HG02981 (cell line): ENCODE data around the gene TMEM80.
"Not testable (repeated sequence)": the region's sequence is repeated elsewhere in the genome, so short reads cannot be mapped to it uniquely, and the experiment has no call there.

Source experiments
- ATAC-seq: cut with Tn5 transposase; IDR thresholded peaks from one replicate; pipeline ENCODE4 v1.9.1; 2021; ENCODE audit warnings: mild to moderate bottlenecking, moderate library complexity; ENCODE audit not compliant: unreplicated experiment

Gene TMEM80

GRCh38 chr11:720642-721246, 25.1 kb downstream of the TMEM80 start:
- ATAC-seq: no peak

DNA sequence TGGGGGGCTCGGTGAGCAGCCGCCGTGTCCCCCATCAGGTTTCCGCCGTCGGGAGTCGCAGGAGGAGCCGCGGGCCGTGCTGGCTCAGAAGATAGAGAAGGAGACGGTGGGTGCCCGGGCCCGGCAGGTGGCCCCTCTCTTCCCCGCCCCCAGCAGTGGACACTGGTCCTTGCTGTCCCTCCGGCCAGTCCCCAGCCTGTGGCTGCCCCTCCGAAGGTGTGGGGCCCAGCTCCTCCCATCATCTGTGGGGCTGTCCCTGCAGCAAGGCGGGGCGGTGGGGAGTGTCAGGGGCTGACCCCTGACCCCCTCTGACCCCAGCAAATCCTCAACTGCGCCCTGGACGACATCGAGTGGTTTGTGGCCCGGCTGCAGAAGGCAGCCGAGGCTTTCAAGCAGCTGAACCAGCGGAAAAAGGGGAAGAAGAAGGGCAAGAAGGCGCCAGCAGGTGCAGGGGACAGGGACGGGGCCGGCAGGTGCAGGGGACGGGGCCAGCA, 25.7 kb downstream of the TMEM80 start:
- no peak for ATAC-seq

DNA sequence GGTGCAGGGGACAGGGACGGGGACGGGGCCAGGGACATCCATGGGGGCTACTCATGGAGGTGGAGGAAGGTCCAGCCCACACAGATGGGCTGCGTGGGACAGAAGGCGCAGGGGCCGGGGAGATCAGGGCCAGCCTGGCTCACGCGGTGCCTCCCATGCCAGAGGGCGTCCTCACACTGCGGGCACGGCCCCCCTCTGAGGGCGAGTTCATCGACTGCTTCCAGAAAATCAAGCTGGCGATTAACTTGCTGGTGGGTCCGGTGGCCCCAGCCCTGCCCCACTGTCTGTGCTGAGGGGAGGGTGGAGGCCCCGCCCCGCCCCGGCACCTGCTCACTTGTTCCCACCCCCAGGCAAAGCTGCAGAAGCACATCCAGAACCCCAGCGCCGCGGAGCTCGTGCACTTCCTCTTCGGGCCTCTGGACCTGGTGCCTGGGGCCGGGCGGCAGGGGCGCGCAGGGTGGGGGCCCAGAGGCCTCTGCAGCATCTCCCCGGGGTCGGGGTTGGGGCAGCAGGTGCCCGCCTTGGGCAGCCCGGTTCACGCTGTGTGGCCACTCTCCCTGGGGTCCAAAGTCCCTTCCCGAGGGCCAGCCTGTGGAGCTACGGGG, 26.2 kb downstream of the TMEM80 start:
- ATAC-seq: no peak

GRCh38 chr11:722346-722811, 26.8 kb downstream of the TMEM80 start:
- ATAC-seq: no peak

DNA sequence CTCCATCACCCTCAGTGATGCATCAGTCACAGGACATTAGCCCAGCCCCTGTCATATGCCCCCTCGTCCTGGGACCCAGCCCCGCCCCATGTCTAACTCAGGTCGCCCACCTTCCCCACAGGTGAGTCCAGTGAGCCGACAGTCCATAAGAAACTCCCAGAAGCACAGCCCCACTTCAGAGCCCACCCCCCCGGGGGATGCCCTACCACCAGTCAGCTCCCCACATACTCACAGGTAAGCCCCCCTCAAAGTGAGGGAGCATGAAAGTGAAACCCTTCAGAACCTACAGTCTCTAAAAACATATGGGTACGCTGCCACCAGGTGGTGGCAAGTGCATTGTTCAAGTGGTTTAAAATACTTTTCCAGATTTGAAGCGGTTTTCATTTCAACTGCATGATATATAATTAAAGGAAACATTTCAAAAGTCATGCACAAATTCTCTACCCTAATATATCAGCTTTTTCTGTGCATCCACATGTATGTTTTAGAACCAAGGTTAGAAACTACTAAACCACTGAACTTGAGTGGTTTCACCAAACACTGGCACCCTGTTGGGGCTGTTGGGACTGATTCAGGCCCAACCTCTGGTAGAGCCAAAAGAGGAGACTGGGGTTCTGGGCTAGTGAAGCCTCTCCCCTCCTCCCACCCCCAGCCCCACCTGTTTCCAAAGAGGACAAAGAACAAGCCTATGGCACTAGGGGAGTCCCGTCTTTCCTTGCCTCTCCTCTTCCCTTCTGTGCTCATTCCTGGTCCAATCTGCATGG, 27.7 kb downstream of the TMEM80 start:
- ATAC-seq: no peak

DNA sequence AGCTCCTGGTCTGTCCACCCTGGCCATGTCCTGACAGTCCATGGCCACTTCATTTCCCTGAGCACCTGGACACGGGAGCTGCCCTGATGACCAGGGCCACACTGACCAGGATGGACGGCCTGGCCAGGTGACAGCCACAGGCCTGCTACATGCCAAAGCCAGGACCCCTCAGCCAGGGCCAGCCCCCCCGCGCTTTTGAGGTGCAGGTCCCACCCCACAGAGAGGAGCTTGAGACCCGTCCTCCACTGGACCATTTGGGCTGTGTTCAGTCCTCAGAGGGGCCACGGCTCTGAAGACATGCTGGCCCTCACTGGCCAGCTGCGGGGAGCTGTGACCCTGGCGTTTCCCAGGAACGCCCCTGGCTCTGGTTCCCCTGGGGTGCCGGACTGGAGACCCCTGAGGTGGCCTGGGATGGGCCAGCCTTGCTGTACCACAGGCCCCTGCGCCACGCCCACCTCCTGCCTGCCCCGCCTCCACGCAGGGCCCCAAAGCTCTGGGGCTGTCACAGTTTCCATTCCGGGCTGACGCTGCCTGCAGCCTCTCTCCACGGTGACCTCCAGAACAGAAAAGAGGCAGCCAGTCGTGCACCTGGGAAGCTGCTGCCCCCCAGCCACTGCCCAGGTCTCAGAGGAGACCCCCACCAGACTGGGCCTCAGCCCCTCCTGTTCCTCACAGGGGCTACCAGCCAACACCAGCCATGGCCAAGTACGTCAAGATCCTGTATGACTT, 28.6 kb downstream of the TMEM80 start:
- no peak for ATAC-seq

DNA sequence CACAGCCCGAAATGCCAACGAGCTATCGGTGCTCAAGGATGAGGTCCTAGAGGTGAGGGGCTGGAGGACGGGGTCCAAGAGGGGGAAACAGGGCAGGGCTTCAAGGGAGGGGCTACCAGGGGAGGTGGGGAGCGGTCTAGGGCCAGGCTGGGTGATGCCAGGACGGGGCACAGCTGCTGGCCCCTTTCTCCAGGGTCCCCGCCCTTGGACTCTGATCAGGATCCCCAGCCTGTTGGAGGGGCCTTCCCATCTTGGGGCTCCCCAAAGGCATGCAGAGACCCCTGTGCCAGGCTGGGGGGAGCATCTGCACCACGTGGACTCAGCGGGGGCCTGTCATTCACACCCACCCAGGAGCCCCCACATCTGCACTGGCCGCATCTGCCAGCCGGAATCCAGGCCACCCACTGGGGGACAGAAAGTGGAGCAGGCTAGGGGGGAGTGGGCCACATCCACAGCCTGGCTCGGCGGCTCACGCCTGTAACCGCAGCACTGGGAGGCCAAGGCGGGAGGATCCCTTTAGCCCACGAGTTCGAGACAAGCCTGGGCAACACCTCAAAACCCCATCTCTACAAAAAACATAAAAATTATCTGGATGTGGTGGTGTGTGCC, 29.3 kb downstream of the TMEM80 start:
- ATAC-seq: no peak

GRCh38 chr11:725624-726202, 30.1 kb downstream of the TMEM80 start:
- ATAC-seq: no peak

GRCh38 chr11:726278-727220, 30.9 kb downstream of the TMEM80 start:
- ATAC-seq: no peak

GRCh38 chr11:727281-727701, 31.7 kb downstream of the TMEM80 start:
- no peak for ATAC-seq

DNA sequence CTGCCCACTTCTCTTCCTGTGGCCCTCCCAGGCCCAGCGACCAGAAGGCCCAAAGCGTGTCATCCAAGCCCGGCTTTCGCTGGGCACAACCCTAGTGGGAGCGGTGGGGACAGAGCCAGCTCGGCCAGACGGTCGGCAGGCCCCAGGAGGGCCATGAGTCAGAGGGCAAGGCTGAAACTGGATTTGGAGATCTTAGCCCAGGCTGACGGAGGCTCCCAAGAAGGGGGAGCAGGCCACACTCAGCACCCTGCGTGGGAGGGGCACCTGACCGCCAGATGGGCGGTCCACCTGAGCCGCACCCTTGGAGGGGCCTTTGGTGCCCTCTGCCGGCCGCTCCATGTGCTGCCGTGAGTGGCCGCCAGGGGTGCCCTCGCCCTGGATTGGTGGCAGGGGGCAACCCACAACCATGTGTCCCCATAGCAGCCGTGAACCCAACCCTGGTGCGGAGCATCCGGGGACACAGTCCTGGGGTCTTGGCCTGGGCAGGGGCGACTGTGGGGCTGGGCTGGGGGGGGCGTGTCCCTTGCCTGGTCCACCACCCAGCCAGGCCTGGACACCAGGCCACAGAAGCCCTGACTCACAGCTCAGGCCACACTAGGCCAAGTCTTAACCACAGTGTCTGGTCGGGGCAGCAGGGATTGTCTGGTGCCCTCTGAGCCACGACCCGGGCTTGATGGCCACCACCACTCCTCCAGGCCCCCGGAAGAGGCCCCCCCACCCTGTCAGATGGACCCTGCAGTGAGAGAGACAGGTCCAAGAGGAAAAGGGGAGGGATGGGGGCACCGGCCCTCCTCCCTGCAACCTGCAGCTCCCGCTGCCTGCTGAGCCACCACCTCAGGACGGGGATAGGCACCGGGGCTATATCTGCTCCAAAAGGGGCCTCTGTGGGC, 32.5 kb downstream of the TMEM80 start:
- no peak for ATAC-seq

- ATAC-seq: no peak
Measured at GRCh38 chr11:728901-729491, 33.4 kb downstream of the TMEM80 start.

DNA sequence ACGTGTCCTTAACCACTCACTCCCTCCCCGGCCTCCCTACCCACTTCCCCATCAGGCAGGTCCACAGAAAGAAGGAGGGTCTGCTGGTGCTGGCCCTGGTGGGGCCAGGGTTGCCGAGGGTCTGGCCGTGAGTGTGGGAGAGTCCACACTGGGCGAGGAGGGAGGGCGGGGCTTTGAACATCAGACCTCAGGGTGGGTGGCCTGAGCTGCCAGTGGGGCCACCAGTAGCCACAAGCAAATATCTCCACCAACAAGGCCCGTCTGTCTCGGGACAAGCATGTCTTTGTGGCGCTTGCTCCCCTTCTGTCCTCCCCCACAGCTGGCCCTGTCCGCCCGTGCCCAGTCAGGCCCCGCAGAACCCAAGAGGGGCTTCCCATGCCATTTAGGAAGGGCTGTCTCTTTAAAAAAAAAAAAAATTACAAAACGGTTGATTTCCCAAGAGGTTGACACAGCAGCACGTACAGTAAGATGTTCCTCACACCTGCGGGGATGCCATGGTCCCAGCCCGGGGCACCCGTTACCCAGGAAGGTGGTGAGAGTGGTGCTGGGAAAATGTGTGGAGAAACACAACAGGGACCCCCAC, 34.0 kb downstream of the TMEM80 start:
- no peak for ATAC-seq

DNA sequence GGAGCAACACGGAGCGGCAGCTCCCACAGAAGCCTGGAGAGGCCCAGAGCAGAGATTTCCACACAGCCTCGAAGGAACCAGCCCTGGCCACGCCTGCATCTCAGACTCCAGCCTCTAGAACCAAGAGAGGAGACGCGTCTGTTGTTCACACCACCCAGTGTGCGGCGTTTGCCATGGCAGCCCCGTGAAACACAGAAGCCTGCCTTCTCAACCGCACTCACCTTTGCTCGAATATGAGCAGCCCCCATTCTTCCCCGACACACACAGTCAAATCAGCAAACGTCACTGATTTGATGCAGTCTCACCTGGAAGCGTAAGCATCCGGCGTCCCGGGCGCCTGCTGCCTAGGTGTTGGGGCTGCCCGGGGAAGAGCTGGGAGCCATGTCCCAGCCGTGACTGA, 37.5 kb downstream of the TMEM80 start:
- ATAC-seq: no peak

GRCh38 chr11:734541-734940, 38.9 kb downstream of the TMEM80 start:
- not testable (repeated sequence) for ATAC-seq

DNA sequence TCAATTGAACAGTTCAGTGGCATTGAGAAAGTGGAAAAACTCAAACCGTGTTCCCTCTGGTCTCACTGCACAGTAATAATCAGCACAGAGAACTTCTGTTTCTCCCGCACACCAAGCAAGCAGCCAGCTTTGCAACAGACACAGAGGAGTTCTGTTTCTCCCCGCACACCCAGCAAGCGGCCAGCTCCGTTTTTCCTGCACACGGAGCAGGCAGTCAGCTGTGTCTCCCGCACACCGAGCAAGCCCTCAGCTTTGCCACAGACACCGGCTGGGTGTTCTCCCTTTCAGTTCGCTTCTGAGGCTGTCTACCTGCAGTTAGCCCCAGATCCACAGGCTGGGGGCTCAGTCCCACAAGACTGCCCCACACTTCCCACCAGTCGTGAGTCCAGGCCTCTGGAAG, 41.8 kb downstream of the TMEM80 start:
- no peak for ATAC-seq

DNA sequence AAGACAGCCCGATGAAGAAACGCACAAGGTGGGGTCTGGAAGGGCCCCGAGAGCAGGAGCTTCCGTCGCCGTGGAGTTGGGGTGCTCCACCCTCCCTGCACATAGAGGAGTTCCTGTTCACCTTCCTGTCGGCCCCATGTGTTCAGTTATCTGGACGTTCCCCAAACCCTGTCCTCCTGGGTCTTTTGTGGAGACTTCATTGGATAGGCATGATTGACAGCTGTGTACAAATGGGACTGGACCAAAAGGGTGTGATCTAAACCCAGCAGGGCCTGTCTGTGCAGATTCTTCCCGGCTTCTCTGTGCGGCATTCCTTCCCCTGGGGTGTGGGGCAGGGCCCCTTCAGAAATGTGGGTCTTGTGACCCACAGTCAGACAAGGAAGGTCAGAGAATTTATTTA, 42.3 kb downstream of the TMEM80 start:
- not testable (repeated sequence) for ATAC-seq

DNA sequence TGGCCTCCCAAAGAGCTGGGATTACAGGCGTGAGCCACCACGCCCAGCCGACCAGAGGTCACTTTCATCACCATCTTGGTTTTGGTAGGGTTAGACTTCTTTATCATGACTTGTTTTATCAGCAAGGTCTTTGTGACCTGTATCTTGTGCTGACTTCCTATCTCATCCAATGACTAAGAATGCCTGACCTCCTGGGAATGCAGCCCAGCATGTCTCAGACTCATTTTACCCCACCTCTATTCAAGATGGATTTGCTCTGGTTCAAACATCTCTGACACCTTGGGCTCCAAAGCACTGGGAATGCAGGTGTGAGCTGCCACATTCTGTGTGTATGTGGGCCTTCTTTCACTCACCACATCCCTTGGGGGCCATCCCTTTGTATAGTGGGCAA, 46.5 kb downstream of the TMEM80 start:
- no peak for ATAC-seq
